Liver (tissue), 9 donors: ENCODE results near the gene GRIN1. TPM values are rescaled to one million over a fixed set of nuclear protein-coding genes. Genes with fewer than 3 reads are reported as not detected.

Source experiments
- DNase-seq: peaks from one replicate; pipeline ENCODE4 v3.0.0-alpha.2; 2017; ENCODE audit warnings: low spot score
- H3K27ac ChIP-seq, 2 donors: one replicate each; pipeline ENCODE4 v1.7.0; 2013; ENCODE audit warnings: inconsistent platforms in 2 of 2, low read length in 2 of 2, control low read depth in 1 of 2, low read depth in 1 of 2, mild to moderate bottlenecking in 1 of 2
- H3K27me3 ChIP-seq, 4 donors: one replicate each; pipeline versions ENCODE4 v1.6.1 to v1.7.0; 2013; ENCODE audit warnings: low read length in 3 of 4, inconsistent platforms in 1 of 4, mild to moderate bottlenecking in 1 of 4, moderate library complexity in 1 of 4; ENCODE audit not compliant: control insufficient read depth in 4 of 4, insufficient read depth in 4 of 4
- H3K36me3 ChIP-seq, 4 donors: one replicate each; pipeline versions ENCODE4 v1.6.1 to v1.7.0; 2013; ENCODE audit warnings: low read length in 3 of 4, mild to moderate bottlenecking in 3 of 4, low read depth in 1 of 4, moderate library complexity in 1 of 4; ENCODE audit not compliant: control insufficient read depth in 4 of 4, insufficient read depth in 3 of 4
- H3K4me1 ChIP-seq, 4 donors: one replicate each; pipeline versions ENCODE4 v1.6.1 to v1.7.0; 2013; ENCODE audit warnings: low read length in 3 of 4, mild to moderate bottlenecking in 3 of 4, moderate library complexity in 1 of 4; ENCODE audit not compliant: control insufficient read depth in 4 of 4, insufficient read depth in 4 of 4
- H3K4me3 ChIP-seq, 3 donors: one replicate each; pipeline versions ENCODE4 v1.6.1 to v1.7.0; 2013; ENCODE audit warnings: low read length in 3 of 3, control low read depth in 1 of 3, low read depth in 1 of 3, mild to moderate bottlenecking in 1 of 3
- H3K9ac ChIP-seq, 2 donors: one replicate each; pipeline ENCODE4 v1.7.0; 2013; ENCODE audit warnings: low read length in 2 of 2, mild to moderate bottlenecking in 2 of 2, moderate library complexity in 2 of 2, control low read depth in 1 of 2, low read depth in 1 of 2
- H3K9me3 ChIP-seq, 4 donors: one replicate each; pipeline versions ENCODE4 v1.6.1 to v1.7.0; 2013; ENCODE audit warnings: low read length in 3 of 4; ENCODE audit not compliant: control insufficient read depth in 4 of 4
- EGR1 ChIP-seq, 2 donors: IDR thresholded peaks; 2 replicates each; pipeline ENCODE4 v1.6.1; 2016 to 2018; ENCODE audit warnings: antibody characterized with exemption in 2 of 2, low read depth in 2 of 2
- FOXA1 ChIP-seq: IDR thresholded peaks from 2 replicates; pipeline ENCODE4 v1.6.1; 2016; ENCODE audit warnings: antibody characterized with exemption
- FOXA2 ChIP-seq: IDR thresholded peaks from 2 replicates; pipeline ENCODE4 v1.6.1; 2016; ENCODE audit warnings: antibody characterized with exemption
- GABPA ChIP-seq, 2 donors: IDR thresholded peaks in 1 of 2; conservative IDR thresholded peaks in 1 of 2; 2 replicates each; pipeline ENCODE4 v1.6.1; 2016; ENCODE audit warnings: antibody characterized with exemption in 2 of 2, mild to moderate bottlenecking in 1 of 2, moderate library complexity in 1 of 2
- HNF4A ChIP-seq, 2 donors: conservative IDR thresholded peaks; 2 replicates each; pipeline ENCODE4 v1.6.1; 2016; ENCODE audit warnings: antibody characterized with exemption in 2 of 2, mild to moderate bottlenecking in 2 of 2
- HNF4G ChIP-seq: IDR thresholded peaks from 2 replicates; pipeline ENCODE4 v1.6.1; 2016; ENCODE audit warnings: antibody characterized with exemption
- JUND ChIP-seq, 2 donors: IDR thresholded peaks; 2 replicates each; pipeline ENCODE4 v1.6.1; 2016; ENCODE audit warnings: antibody characterized with exemption in 2 of 2
- NR2F2 ChIP-seq: IDR thresholded peaks from 2 replicates; pipeline ENCODE4 v1.6.1; 2016; ENCODE audit warnings: antibody characterized with exemption
- RAD21 ChIP-seq, 2 donors: IDR thresholded peaks; 2 replicates each; pipeline ENCODE4 v1.6.1; 2016; ENCODE audit warnings: antibody characterized with exemption in 2 of 2, mild to moderate bottlenecking in 2 of 2
- RXRA ChIP-seq, 2 donors: IDR thresholded peaks; 2 replicates each; pipeline ENCODE4 v1.6.1; 2017 to 2018; ENCODE audit warnings: antibody characterized with exemption in 2 of 2, mild to moderate bottlenecking in 1 of 2
- SP1 ChIP-seq: IDR thresholded peaks from 2 replicates; pipeline ENCODE4 v1.6.1; 2018; ENCODE audit warnings: antibody characterized with exemption, mild to moderate bottlenecking
- TAF1 ChIP-seq: conservative IDR thresholded peaks from 2 replicates; pipeline ENCODE4 v1.6.1; 2016; ENCODE audit warnings: antibody characterized with exemption, mild to moderate bottlenecking
- WGBS: extraction: QIAGEN DNeasy Blood & Tissue Kit; methylation state at CpG from one replicate; pipeline ENCODE4 v1.1.7; 2013; 5-methylcytosine and 5-hydroxymethylcytosine counted together
- polyA plus RNA-seq, 2 donors: library from polyadenylated mRNA; stranded (reverse) in 1 of 2; unstranded in 1 of 2; fragments of 200-250 nt in 1 of 2; fragments of >200 nt in 1 of 2; fragmentation: Nextera tagmentation in 1 of 2; extraction: Ambion mirVana in 1 of 2; gene quantifications; one replicate each; pipeline versions ENCODE4 v1.2.1 to v1.2.3, GENCODE V29; 2013 to 2015
- total RNA-seq, 2 donors: library from RNA; depleted of rRNA; stranded (reverse); fragments of >200 nt; gene quantifications; one replicate each; pipeline ENCODE4 v1.2.3, GENCODE V29; 2014
- TF ChIP-seq, protein P1 (sequence below): IDR thresholded peaks from 2 replicates; pipeline ENCODE4 v1.6.1; 2016; ENCODE audit warnings: antibody characterized with exemption
- TF ChIP-seq, protein P2 (sequence below): fragments of 150-350 bp; IDR thresholded peaks from 2 replicates; pipeline ENCODE4 v1.5.1; 2017; ENCODE audit warnings: improper control_type of control experiment, low read depth, low read length; ENCODE audit not compliant: missing input control
- TF ChIP-seq, protein P3 (sequence below): IDR thresholded peaks from 2 replicates; pipeline ENCODE4 v1.6.1; 2016; ENCODE audit warnings: antibody characterized with exemption
- TF ChIP-seq, protein P4 (sequence below): IDR thresholded peaks from 2 replicates; pipeline ENCODE4 v1.6.1; 2016; ENCODE audit warnings: antibody characterized with exemption
- TF ChIP-seq, protein P5 (sequence below): IDR thresholded peaks from 2 replicates; pipeline ENCODE4 v1.6.1; 2016; ENCODE audit warnings: antibody characterized with exemption, mild to moderate bottlenecking
- donor health status: healthy.
- donor health status: healthy.
- donor health status: healthy.
- donor health status: healthy.
- donor health status: healthy.

The GRIN1 gene
- total and polyA plus RNA-seq, 4 donors: 0.05 TPM; not detected in 3

DNA sequence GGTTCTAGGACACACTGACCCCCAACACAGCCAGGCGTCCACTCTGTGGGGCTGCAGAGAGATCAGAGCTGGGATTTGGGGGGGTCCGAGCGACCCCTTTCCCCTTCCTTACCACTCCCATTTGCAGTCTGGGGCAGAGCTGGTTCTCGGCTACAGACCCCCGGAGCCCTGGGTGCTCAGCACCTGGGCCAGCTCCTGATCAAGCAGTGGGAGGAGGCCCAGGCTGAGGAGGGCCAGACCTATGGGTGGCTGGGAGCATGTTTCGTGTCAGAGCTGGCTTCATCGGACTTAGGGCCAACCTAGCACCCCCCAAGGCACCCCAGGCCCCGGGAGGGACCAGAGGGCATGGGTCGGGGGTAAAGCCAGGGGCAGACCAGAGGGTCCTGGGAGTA is 7.6 kb downstream of the GRIN1 start:
- Histone ChIP-seq H3K4me3 (no peak overlapping the region), H3K4me1 (no peaks in the 10 kb centered on the region), H3K9ac (no peak overlapping the region), H3K27ac (no peak overlapping the region), H3K36me3 (no peaks in the 10 kb centered on the region), H3K27me3 (peaks cover 0 to 5% (median 3%) of the 10 kb centered on the region in 4 donors), H3K9me3 (no peaks in the 10 kb centered on the region)
- DNase-seq: no peak
- WGBS: 61% methylated on average over 9 of the region's 9 CpGs
- TF ChIP-seq RAD21 (IDR thresholded peaks at IDR 0.05) (no peak), NR2F2 (no peak), FOXA2 (no peak), HNF4A (conservative IDR thresholded peaks at IDR 0.05) (no peak), GABPA (IDR thresholded peaks at IDR 0.05 in 1 of 2, conservative IDR thresholded peaks at IDR 0.05 in 1 of 2) (no peak), JUND (IDR thresholded peaks at IDR 0.05) (no peak), RXRA (IDR thresholded peaks at IDR 0.05) (no peak)
- TF ChIP-seq, protein P1, sequence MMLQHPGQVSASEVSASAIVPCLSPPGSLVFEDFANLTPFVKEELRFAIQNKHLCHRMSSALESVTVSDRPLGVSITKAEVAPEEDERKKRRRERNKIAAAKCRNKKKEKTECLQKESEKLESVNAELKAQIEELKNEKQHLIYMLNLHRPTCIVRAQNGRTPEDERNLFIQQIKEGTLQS: no peak
- TF ChIP-seq, protein P2, sequence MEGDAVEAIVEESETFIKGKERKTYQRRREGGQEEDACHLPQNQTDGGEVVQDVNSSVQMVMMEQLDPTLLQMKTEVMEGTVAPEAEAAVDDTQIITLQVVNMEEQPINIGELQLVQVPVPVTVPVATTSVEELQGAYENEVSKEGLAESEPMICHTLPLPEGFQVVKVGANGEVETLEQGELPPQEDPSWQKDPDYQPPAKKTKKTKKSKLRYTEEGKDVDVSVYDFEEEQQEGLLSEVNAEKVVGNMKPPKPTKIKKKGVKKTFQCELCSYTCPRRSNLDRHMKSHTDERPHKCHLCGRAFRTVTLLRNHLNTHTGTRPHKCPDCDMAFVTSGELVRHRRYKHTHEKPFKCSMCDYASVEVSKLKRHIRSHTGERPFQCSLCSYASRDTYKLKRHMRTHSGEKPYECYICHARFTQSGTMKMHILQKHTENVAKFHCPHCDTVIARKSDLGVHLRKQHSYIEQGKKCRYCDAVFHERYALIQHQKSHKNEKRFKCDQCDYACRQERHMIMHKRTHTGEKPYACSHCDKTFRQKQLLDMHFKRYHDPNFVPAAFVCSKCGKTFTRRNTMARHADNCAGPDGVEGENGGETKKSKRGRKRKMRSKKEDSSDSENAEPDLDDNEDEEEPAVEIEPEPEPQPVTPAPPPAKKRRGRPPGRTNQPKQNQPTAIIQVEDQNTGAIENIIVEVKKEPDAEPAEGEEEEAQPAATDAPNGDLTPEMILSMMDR: no peak

DNA sequence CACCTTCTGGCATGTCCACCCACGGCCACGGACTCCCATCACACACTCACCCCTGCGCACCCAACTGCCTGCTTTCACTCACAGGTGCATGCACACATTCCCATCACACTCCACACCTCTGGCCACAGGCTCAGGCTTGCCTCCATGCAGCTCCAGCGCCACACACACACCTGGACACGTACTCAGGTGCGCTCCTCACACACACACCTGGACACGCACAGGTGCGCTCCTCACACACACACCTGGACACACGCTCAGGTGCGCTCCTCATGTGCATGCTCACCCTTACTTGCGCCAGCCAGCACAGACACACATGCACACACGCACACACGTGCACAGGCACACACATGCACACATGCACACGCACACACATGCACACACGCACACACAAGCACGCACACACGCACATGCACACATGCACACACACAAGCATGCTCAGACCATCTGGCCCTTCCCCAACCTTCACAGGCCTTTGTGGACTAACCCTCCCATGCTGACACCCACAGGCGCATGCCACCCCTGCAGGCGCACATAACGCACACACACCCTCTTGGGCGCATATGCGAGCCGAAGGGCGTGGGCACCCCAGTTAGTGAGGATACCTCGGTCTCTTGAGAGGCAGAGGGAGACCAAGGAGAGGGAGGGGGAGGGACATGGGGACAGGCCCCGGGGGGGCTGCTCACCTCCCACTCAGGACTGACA is 8.3 kb downstream of the GRIN1 start:
- H3K27ac ChIP-seq: no peak overlapping the region
- H3K9me3 ChIP-seq: no peaks in the 10 kb centered on the region
- no peak for DNase-seq
- no peaks in the 10 kb centered on the region for H3K4me1 ChIP-seq
- no peaks in the 10 kb centered on the region for H3K36me3 ChIP-seq
- H3K4me3 ChIP-seq: no peak overlapping the region
- H3K9ac ChIP-seq: no peak overlapping the region
- H3K27me3 ChIP-seq: peaks cover 0 to 5% (median 3%) of the 10 kb centered on the region in 4 donors
- TF ChIP-seq RAD21 (IDR thresholded peaks at IDR 0.05): no peak
- TF ChIP-seq JUND (IDR thresholded peaks at IDR 0.05): no peak
- TF ChIP-seq FOXA1: no peak
- TF ChIP-seq, protein P2: no peak
- TF ChIP-seq NR2F2: no peak
- TF ChIP-seq FOXA2: no peak
- TF ChIP-seq, protein P3, sequence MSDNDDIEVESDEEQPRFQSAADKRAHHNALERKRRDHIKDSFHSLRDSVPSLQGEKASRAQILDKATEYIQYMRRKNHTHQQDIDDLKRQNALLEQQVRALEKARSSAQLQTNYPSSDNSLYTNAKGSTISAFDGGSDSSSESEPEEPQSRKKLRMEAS: no peak
- TF ChIP-seq SP1: no peak
- no peak for TF ChIP-seq HNF4A (conservative IDR thresholded peaks at IDR 0.05)
- TF ChIP-seq, protein P4, sequence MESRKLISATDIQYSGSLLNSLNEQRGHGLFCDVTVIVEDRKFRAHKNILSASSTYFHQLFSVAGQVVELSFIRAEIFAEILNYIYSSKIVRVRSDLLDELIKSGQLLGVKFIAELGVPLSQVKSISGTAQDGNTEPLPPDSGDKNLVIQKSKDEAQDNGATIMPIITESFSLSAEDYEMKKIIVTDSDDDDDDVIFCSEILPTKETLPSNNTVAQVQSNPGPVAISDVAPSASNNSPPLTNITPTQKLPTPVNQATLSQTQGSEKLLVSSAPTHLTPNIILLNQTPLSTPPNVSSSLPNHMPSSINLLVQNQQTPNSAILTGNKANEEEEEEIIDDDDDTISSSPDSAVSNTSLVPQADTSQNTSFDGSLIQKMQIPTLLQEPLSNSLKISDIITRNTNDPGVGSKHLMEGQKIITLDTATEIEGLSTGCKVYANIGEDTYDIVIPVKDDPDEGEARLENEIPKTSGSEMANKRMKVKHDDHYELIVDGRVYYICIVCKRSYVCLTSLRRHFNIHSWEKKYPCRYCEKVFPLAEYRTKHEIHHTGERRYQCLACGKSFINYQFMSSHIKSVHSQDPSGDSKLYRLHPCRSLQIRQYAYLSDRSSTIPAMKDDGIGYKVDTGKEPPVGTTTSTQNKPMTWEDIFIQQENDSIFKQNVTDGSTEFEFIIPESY: no peak
- TF ChIP-seq RXRA (IDR thresholded peaks at IDR 0.05): no peak
- TF ChIP-seq, protein P5, sequence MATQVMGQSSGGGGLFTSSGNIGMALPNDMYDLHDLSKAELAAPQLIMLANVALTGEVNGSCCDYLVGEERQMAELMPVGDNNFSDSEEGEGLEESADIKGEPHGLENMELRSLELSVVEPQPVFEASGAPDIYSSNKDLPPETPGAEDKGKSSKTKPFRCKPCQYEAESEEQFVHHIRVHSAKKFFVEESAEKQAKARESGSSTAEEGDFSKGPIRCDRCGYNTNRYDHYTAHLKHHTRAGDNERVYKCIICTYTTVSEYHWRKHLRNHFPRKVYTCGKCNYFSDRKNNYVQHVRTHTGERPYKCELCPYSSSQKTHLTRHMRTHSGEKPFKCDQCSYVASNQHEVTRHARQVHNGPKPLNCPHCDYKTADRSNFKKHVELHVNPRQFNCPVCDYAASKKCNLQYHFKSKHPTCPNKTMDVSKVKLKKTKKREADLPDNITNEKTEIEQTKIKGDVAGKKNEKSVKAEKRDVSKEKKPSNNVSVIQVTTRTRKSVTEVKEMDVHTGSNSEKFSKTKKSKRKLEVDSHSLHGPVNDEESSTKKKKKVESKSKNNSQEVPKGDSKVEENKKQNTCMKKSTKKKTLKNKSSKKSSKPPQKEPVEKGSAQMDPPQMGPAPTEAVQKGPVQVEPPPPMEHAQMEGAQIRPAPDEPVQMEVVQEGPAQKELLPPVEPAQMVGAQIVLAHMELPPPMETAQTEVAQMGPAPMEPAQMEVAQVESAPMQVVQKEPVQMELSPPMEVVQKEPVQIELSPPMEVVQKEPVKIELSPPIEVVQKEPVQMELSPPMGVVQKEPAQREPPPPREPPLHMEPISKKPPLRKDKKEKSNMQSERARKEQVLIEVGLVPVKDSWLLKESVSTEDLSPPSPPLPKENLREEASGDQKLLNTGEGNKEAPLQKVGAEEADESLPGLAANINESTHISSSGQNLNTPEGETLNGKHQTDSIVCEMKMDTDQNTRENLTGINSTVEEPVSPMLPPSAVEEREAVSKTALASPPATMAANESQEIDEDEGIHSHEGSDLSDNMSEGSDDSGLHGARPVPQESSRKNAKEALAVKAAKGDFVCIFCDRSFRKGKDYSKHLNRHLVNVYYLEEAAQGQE: no peak
- TF ChIP-seq, protein P1: no peak
- TF ChIP-seq HNF4G: no peak
- TF ChIP-seq TAF1: no peak
- no peak for TF ChIP-seq EGR1 (IDR thresholded peaks at IDR 0.05; ENCODE audit: low read depth in 2 of 2)
- 84% methylated on average over 26 of the region's 26 CpGs for WGBS
